KOPT-K1 (cell line): ENCODE data around the gene TSPAN15.

Source experiments
- H3K27ac ChIP-seq: fragments of 200-600 bp; sonication (generic); 2 replicates; pipeline ENCODE4 v1.5.1; 2016; ENCODE audit warnings: antibody characterized with exemption, mild to moderate bottlenecking, low read depth, low read length; ENCODE audit not compliant: poor library complexity, severe bottlenecking
- H3K36me3 ChIP-seq: fragments of 200-600 bp; sonication (generic); 2 replicates; pipeline ENCODE4 v1.5.1; 2017; ENCODE audit warnings: antibody characterized with exemption, mild to moderate bottlenecking, low read length, moderate library complexity; ENCODE audit not compliant: insufficient read depth
- H3K9me3 ChIP-seq: fragments of 200-600 bp; sonication (generic); 2 replicates; pipeline ENCODE4 v1.5.1; 2017; ENCODE audit warnings: antibody characterized with exemption, low read length, mild to moderate bottlenecking; ENCODE audit not compliant: insufficient read depth, poor library complexity, severe bottlenecking

The TSPAN15 gene

GRCh38 chr10:69492091-69492745, 41.0 kb downstream of the TSPAN15 start:
- no peak overlapping the region for H3K27ac ChIP-seq
- H3K9me3 ChIP-seq: peaks cover 26% of the 10 kb centered on the region
- H3K36me3 ChIP-seq: no peaks in the 10 kb centered on the region

DNA sequence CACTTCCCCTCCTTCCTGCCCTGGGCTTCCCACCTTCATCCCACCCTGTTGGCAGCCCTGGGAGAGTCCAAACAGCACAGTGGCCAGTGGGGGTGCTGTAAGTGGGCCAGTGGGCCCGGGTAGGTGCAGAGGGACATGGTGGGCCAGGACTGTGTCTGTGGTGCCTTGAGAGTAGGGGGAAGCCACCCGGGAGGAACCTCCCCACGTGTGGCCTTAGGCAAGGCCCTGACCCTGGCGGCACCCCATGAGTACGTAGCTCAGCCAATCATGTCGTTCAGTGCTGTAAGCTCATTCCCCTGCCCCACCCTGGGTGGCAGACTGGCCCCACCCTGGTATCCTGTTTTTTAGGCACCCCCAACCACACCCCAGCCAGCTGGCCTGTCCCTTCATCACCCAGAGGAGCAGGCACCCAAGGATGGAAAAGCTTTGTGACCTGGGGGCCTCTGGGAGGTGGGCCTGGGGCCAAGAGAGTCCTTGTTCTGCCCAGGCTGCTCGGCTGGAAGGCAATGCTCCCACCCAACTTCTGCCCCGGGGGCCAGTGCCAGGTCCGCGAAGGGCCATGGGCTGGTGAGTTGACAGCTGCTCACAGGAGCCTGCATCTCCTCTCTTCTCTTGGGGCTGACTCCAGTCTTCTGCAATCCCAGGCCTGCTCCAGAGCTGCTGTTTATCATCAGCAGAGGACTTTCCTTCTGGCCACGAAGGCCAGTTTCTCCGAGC, 41.6 kb downstream of the TSPAN15 start:
- Histone ChIP-seq H3K27ac (no peak overlapping the region), H3K9me3 (peaks cover 19% of the 10 kb centered on the region), H3K36me3 (no peaks in the 10 kb centered on the region)

DNA sequence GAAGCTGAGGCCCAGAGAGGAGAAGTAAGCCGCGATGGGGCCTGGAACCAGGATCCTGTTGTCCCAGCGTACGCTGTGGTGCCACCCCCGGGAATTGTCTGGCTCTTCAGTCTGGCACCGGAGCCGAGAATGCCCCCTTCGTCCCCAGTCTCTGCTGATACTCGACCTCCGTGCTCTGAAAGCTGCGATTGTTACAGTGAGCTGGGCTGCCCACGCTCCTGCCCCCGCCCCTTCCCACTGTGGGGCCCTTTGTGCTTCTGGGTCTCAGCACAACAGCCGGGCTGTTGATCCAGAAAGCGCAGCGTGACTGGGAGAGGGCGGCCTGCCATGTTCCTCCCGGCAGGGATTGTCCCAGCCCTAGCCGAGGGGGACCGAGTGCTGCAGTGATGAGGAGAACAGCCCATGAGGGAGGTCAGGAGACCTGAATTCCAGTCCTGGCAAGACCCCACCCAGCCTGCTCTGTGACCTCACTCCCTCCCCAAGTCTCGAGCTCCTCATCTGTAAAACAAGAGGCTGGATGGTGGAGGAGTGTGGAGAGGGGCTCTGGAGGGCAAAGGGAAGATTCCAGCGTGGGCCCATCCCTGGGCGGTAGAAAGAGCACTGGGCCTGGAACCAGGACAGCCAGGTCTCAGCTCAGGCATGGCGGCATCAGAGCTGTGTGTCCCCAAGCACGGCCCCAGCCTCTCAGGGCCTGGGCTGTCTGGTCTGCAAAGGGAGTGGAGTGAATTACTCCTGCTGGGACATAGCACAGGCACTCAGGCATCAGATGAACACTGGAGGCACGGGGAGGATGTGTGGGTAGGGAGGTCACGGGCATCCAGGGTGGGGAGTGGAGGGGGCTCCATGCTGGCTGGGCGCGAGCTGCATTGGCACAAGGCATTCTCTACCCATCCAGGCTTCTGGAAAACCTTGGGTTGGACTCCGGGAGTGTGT, 43.6 kb downstream of the TSPAN15 start:
- no peaks in the 10 kb centered on the region for H3K9me3 ChIP-seq
- H3K36me3 ChIP-seq: no peaks in the 10 kb centered on the region
- no peak overlapping the region for H3K27ac ChIP-seq

DNA sequence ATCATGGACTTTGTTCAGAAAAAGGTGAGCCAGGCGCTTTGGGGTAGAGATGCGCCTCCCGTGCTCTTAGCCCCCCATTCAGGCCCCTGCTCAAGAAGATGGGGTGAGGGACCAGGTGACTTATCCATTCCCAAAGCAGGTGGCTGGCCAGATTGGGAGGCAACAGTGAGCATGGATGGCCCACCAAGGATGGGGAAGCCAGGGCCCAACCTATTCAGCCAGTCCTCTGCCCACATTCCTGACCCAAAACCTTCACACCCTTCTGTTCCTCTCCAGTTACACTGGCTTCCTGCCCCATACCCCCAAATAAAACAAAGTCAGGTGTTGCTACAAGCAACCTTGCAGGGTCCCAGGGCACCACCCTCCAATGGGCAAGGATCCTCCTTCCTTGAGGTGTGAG, 44.4 kb downstream of the TSPAN15 start:
- Histone ChIP-seq H3K27ac (no peak overlapping the region), H3K9me3 (no peaks in the 10 kb centered on the region), H3K36me3 (no peaks in the 10 kb centered on the region)

DNA sequence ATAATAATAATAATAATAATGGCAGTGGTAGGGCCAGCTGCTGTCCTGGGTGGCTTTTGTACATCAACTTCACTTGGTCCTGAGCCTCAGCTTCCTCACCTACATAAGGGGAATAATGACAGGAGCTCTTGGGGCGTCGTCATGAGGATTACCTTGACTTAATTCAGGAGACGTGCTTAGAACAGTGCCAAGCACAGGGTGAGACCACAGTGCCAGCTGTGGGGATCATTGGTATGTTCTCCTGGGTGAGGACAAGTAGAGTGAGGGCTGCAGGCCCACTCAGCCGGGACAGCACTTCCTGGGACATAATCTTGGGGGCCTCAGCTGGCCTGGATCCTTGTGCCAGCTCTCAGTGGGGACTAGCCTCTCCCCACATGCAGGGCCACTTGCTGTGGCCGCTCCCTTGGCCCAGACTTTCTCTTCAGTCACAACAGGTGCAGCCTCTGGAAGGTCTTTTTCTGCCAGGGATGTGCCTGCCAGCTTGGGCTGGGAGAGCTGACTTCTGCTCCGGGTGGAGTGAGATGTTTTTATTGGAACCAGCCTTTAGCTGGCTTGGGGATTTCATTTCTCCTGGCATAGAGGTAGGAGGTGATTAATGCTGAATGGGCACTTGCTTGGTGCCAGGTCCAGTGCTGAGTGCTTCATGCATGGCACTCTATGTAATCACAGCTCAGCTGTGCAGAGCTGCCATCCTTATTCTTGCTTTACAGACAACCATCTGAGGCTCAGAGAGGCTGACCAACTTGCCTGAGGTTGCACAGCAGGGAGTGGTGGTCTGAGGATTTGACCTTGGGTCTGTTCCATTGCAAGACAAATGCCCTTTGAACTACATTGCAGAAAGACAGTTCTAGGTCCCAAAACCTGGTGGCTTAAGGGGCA, 45.3 kb downstream of the TSPAN15 start:
- H3K9me3 ChIP-seq: no peaks in the 10 kb centered on the region
- H3K36me3 ChIP-seq: no peaks in the 10 kb centered on the region
- H3K27ac ChIP-seq: no peak overlapping the region

DNA sequence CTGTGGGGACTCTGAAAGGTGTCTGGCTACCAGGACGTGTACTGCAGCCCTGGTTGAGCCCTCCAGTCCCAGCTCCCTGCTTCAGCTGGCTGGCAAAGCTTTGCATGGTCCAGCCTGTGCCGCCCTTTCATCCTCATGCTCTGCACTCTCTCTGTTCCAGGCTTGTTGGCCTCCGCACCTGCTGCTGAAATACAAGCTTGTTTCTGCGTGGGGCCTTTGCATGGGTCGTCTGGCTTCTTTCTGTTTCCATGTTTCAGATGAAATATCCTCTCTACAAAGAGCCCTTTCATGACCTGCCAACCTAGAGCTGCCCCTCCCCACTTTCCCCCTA, 45.9 kb downstream of the TSPAN15 start:
- Histone ChIP-seq H3K36me3 (no peaks in the 10 kb centered on the region), H3K9me3 (no peaks in the 10 kb centered on the region), H3K27ac (no peak overlapping the region)

DNA sequence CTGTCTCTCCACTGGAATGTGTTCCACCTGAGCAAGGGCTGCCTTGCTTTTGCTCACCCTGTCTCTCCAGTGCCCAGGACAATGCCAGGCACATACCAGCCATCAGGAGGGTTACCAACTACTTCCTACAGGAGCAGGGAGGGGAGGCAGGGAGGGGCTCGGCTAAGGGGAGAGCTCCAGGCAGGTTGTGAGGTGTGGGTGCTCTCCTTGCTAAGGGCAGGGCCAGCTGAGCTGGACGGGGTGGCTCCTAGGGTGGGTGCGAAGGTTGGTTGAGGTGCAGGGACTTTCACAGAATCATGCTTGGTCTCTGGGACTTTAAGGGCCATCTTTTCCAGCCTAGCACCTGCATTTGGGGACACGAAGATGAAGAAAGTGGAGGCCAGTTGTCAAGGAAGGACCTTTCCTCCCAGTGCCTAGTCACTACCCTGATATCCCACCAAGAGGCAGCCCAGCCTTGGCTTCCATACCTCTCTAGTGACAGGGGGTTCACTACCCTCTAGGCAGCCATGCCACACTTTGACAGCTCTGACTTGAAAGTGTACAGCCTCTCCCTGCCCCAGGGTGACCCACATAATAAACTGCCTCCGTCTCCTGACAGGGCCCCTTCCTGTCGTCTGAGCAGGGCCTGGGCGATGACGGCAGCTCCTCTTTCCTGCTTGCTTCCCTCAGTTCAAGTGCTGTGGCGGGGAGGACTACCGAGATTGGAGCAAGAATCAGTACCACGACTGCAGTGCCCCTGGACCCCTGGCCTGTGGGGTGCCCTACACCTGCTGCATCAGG, 46.5 kb downstream of the TSPAN15 start:
- H3K9me3 ChIP-seq: no peaks in the 10 kb centered on the region
- no peaks in the 10 kb centered on the region for H3K36me3 ChIP-seq
- H3K27ac ChIP-seq: no peak overlapping the region

DNA sequence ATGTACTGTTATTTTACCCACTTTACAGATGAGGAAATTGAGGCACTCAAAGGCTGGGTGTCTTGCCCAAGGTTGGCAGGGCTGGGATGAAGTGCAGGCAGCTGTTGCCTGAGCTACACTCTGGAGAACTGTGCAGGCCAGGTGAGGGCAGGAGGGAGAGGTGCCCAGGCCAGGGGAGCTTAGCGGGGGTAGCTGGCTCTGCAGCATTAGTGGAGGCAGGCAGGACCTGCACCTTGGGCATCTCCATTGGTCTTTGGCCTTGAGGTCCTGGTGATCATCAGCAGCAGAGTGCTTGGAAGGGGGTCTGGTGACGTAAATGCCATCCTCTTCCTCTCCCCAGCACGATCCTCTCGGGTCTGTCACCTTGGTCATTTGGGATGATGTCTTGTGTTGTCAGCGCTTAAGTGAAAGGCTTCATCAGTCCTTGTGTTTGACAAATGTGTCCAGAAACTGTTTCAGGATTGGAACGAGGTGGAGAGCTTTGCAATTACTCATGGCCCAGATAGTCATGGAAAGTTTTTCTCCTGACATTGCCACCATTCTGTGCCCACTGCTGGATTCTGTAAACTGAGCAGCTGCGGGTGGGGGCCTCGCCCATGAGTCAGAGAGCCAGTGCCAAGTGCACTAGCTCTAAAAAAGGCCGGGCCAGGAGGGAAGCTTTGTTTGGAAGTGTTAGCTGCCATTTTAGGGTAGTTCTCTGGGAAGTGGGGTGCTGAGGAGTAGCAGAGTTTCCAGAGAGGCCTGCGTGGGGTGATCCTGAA, 47.6 kb downstream of the TSPAN15 start:
- no peaks in the 10 kb centered on the region for H3K9me3 ChIP-seq
- H3K36me3 ChIP-seq: no peaks in the 10 kb centered on the region
- H3K27ac ChIP-seq: no peak overlapping the region

DNA sequence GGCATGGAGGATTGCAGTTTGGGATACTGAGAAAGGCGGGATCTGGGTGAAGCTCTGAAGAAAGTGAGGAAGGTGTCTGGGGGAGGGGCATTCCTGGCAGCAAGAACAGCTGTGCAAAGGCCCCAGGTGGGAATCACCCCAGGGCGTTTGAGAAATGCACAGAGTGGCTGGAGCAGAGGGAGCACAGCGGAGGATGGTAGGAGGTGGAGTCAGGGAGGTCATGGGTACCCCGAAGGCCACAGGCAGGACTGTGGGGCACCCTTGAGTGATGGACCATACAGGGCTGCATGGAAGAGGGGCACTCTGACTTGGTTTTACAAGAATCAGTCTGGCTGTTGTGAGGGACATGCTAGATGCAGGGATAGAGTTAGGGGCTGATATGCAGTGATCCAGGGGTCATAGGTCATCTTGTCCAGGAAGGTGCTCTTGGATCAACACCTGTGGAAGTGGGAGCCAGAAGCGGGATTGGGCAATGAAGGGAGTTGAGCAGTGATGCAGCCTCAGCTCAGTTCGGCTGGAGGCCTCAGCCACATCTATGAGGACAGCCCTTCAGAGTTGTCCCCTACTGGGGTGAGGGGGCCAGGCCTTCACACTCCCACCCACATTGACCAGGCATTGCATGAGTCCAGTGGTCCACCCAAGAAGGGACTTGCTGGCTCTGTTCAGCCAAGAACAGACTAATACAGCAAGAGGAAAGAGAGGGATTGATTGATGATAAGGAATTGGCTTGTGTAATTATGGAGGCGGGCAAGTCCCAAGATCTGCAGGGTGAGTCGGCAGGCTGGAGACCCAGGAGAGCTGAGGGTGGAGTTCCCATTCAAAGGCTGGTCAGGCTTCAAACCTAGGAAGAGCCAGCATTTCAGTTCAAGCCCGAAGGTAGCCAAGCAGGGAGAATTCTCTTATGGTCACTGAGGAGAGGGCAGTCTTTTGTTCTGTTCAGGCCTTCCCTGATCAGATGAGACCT, 48.7 kb downstream of the TSPAN15 start:
- Histone ChIP-seq H3K36me3 (no peaks in the 10 kb centered on the region), H3K9me3 (no peaks in the 10 kb centered on the region), H3K27ac (no peak overlapping the region)

DNA sequence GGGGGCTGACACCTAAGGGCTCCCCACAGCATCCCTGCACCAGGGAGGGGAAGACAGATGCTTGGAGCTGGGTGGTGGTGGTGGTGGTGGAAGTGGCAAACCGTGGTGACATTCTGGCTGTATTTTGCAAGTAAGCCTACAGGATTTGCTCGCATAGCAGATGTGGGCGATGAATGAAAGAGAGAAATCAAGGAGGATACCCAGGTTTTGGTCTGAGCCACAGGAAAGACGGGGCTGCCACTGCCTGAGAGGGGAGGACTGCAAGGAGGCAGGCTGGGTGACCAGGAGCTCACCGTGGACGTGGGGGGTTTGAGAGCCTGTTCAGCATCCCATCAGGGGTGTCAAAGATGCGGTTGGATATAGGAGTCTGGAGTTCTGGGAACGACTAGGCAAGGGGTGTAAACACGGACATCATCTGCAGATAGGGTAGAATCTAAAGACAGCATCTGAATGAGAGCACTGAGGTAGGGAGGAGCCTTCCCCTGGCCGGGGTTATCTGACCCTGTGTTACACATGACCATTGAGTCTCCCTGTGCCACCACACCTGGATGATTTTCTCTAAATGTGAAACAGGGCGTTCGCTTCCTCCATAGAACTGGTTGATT, 49.7 kb downstream of the TSPAN15 start:
- Histone ChIP-seq H3K27ac (no peak overlapping the region), H3K9me3 (no peaks in the 10 kb centered on the region), H3K36me3 (no peaks in the 10 kb centered on the region)

DNA sequence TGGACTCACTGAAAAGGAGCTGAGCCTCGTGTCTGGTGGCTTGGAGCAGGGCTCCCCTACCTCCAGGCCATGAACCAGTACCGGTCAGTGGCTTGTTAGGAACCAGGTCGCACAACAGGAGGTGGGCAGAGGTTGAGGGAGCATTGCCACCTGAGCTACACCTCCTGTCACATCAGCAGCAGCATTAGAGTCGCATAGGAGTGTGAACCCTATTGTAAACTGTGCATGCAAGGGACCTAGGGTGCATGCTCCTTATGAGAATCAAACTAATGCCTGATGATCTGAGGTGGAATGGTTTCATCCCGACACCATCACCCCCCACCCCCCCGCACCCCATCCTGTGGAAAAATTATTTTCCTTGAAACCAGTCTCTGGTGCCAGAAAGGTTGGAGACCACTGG, 50.4 kb downstream of the TSPAN15 start:
- H3K9me3 ChIP-seq: no peaks in the 10 kb centered on the region
- no peak overlapping the region for H3K27ac ChIP-seq

GRCh38 chr10:69502589-69502988, 51.3 kb downstream of the TSPAN15 start:
- no peak overlapping the region for H3K27ac ChIP-seq
- H3K9me3 ChIP-seq: no peaks in the 10 kb centered on the region
- no peaks in the 10 kb centered on the region for H3K36me3 ChIP-seq

More for the DNA sequence above, 50.4 kb downstream of the TSPAN15 start:
- H3K36me3 ChIP-seq: no peaks in the 10 kb centered on the region
